Effector CD4-positive, alpha-beta T cell (primary cell): ENCODE data around the gene PCBP3.

Experiments used
- DNase-seq: peaks from one replicate; pipeline ENCODE4 v3.0.0-alpha.2; 2020

PCBP3 gene

DNA sequence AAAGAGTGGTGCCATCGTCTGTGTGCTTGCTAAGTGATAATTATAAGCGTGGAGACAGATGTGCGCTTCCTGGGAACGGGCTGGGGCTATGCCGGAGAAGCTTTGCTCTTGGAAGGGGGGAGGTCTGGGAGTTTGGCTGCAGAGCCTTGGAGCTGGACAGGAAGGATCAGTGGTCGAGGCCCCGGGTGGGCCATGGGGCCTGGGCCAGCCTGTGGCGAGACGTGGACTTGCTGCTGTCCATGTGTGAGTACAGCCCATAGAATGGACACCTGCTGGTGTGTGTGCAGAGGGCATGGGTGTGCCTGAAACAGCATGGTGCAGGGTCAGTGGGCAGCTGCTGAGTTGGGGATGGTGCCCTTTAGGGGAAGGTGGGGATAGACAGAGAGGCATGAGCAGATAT lies 121.3 kb downstream of the PCBP3 start:
- DNase-seq: no peak

DNA sequence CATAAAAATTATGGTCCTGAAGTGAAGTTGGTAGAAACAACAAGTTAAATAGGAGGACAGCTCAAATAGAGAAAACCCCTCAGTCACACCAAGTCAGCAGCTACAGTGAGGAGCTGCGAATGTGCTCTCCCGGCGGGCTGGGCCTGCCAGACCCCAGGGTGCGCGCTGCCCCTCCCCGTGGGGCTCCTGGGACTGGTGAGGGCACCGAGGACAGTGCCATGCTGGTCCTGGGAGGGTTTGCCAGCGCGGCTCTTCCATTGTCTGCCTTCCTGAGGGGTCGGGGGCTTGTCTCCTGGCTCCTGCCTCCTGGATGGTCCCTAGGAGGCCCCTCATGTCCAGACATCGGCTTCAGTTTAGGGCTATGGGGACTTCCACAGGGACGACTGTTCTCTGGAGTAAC lies 121.8 kb downstream of the PCBP3 start:
- no peak for DNase-seq

DNA sequence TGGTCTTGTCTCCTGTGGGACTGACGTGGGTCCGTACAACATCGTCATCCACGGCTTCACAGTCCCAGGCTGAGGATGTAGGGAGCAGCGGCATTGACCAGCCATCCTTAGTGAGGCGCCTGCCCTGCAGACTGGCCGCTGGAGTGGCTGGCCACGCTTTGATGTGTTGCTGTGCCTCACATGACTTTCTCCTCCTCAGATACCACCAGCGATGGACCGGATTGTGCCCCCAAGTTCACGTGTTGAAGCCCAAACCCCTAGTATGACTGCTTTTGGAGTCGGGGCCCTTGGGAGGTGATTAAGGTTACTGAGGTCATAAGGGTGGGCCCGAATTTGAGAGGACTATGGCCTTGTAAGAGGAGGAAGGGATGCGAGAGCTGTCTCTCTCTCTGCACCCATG lies 122.5 kb downstream of the PCBP3 start:
- no peak for DNase-seq

DNA sequence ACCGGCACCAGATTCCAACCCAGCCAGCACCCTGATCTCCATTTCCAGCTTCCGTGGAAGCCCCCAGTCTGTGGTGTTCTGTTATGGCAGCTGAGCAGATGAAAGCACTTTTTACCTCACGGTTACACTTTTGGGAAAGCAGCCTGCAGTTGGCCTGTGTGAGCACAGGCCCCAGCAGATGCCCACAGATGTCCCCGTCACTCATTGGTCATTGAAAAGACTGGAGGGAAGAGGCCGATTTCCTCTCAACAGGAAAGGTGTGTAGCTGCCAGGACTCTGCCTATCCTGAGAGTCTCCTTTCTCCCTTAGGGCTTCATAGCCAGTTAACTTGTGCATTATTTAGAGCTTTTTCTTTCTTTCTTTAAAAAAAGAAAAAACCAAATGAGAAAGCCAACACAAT lies 123.0 kb downstream of the PCBP3 start:
- DNase-seq: no peak

DNA sequence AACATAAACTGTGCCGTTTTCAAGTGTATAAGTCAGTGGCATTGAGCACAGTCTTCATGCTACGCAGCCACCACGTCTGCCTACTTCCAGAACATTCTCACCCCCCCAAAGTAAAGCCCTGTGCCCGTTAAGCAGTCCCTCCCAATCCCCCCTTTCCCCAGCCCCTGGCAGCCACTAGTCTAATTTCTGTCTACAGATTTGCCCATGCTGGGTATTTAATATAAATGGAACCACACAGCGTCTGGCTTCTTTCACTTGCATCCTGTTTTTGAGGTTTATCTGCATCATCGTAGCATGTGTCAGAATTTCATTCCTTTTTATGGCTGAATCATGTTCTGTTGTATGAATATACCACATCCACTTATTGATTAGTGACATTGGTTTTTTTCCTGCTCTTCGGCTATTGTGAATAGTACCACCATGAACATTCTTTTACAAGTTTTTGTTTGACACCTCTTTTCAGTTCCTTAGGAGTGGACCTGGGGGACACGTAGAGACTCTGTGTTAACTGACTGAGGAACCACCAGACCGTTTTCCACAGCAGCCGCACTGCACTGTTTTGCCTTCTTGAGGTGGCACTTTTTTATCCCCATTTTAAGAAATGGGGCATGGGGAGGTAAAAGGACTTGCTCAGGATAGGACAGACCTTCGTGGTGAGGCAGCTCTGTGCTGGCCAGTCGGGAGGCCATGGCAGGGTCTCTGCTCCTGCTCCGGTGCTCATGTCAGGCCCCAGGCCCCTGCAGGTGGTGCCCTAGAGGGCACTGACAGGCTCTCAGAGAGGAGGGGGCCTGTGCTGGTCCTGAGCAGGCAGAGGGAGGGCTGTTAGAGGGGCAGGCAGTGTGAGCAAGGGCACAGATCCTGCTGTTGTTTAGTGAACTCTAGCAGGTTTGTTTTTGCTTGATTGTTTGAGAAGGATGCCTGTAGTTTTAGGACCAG lies 123.8 kb downstream of the PCBP3 start:
- DNase-seq: peak; percentile 12

DNA sequence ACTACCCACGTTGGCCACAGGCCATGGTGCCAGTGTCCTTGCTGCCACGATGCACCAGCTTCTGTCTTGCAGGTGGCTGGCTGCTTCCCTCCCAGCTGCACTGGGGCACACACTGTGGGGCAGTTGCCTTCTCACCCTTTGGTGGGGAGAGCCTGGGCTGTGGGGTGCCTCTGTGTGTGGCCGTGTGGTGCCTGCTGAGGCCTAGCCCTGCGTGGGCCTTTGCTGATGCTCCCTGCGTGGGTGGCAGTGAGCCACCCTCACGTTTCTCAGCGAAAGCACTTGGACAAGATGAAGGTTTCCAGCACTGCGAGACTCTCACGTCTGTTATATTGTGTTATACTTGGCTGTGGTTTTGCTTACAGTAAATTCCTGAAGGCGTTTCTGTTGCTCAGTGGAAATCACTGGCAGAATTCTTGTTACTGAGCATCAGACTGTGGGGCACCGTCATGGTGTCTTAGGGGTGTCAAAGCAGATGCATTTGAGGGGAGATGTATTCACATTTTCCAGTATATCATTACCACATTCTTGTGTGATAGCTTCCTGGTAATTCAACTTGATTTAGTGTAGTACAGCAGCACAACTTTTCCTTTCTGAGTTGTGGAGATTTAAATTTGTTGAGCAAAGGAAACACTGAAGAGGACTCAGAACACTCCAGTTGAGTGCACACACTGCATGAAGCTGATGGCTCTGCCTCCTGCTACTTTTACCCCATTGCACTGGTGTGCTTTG lies 124.7 kb downstream of the PCBP3 start:
- DNase-seq: no peak

DNA sequence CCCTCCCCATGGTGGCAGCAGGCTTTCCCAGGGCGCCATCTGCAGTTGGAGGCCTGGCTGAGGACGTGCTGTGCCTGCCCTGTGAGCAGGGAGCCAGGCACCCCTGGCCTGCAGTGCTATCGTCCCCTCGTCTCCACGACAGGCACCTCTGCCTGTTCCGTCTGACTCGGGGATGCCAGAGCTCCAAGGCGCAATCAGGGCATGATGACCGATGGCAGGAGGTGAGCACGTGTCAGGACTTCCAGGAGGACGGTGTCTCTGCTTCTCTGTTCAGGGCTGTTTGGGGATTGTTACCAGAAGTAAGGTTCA lies 125.2 kb downstream of the PCBP3 start:
- no peak for DNase-seq

DNA sequence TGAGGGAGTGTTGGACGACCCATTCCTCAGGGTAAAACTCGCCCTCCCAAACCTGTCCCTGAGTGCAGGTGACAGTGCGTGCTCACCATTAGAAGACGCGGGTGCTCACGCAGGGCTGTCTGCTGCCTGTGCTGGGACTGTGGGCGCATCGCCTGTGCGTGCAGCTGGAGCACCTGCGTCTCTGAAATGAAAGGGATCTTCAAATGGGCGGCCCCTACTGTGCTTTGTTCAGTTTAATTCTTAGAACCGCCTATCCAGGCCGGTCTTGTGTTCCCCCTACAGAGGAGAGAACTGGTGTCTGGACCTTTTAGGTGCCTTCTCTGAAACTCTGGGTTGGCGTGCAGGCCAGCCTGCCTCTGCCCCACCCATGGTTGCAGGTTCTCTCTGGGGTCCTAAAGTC lies 125.8 kb downstream of the PCBP3 start:
- no peak for DNase-seq

DNA sequence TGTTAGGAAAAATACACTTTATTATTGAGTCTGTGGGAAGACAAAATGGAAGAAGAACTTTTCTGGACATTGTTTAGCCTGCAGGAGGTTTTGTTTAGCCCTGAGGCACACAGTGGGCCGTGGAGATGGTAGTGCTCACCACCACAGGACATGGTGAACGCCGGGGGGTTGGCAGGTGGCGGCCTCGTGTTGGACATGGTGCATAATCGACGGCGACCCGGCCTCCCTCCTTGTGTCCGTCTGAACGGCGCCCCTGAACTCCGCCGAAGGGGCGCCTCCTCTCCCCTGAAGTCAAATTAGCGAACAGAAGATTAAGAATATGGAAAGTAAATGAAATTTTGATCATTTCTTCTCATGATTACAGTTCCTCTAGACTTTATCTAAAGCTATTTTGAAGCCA lies 126.4 kb downstream of the PCBP3 start:
- DNase-seq: no peak

DNA sequence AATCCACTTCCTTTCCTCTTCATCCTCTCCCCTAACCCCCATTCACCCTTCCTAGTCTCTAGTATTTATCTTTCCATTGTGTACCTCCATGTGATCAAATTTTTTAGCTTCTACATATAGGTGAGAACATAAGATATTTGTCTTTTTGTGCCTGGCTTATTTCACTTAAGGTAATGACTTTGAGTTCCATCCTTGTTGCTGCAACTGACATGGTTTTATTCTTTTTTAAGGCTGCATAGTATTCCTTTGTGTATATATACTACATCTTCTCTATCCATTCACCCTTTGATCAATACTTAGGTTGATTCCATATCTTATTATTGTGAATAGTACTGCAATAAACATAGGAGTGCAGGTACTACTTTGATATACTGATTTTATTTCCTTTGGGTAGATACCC lies 128.7 kb downstream of the PCBP3 start:
- DNase-seq: no peak

DNA sequence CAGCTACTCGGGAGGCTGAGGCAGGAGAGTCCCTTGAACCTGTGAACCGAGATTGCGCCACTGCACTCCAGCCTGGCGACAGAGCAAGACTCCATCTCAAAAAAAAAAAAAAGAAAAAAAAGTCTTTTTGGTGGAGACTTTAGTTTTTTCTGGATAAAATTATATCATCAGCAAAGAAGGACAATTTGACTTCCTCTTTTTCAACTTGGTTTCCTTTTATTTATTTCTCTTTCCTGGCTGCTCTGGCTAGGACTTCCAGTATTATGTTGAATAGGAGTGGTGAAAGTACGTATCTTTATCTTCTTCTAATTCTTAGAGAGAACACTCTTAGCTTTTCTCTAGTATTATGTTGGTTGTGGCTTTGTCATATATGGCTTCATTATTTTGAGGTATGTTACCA lies 130.8 kb downstream of the PCBP3 start:
- DNase-seq: no peak

DNA sequence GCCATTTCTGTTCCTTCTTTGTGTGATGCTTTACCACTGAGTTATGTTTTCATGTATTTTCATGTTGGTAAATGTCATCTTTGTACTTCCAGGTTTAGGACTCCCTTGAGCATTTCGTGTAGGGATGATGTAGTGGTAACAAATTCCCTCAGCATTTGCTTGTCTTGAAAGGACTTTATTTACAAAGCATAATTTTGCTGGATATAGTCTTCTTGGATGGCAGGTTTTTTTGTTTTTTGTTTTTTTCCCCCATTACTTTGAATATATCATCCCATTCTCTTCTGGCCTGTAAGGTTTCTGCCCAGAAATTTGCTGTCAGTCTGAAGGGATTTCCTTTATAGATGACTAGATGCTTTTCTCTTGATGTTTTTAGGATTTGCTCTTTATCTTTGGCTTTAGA lies 133.4 kb downstream of the PCBP3 start:
- no peak for DNase-seq

DNA sequence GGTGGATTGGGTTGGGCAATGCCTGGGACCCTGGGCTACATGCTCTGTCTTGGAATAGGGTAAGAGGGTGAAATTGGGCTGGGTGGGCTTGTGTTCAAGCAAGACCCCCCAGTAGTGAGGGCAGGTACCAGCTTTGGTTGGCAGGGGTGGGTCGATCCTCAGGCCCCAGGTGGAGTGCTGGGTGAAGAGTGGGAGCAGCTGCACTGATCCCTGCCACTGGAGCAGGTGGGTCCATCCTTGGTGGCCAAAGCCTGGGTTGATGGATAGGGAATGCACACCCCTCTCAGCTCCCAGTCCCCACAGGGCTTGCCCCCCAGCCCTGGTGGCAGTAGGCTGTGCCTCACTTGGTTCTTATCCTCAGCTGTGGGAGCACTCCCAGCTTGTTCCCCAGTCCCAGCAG lies 135.2 kb downstream of the PCBP3 start:
- no peak for DNase-seq

DNA sequence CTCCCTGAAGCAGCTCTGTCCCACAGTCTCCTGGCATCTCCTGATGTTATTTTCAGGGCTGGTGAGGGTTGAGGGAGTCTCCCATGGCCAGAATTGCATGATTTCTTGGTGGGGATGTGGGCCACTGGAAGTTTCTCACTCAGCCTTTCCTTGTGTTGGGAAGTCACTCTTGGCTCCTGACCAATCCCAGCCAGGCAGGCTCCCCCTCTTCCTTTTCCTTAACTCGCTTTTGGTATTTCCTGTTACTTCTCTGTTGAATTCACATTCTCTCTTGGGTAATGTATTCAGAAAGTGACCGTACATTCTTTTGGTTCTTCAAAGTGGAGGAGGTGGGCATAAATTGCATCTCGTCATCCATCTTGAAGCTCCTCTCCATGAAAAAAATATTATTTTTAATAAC lies 135.7 kb downstream of the PCBP3 start:
- no peak for DNase-seq

DNA sequence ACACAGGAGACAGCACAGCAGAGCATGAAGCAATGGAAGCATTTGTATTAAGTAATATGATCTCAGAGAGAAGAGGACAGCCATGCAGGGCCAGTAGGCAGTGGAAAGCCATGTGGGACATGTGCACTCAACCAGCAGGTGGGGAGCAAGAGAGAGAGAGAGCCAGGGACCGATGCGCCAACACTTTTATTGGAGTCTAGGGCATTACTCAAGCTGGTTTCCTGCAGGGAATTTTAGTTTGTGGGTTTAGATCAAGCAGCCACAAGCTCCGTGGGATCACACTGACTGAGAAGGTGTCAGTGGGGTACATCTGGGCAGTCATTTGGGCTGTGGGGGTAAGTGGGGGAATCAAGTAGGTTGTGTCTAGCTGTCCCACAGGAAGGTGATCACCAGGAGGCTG lies 137.1 kb downstream of the PCBP3 start:
- no peak for DNase-seq

DNA sequence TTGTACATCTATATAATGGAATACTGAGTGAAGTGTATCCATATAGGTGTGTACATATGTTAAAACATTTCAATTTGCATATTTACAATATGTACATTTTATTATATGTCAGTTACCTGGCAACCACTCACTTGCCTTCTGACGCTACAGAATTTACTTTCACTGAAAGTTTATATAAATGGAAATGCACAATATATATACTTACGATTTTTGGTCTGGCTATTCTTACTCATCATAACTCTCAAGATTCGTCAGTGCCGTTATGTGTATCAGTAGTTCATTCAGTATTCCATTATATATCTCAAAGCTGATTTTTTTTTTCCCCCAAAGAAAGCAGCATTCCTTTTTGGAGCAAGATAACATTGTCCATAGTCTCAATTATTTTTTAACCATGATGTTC lies 138.2 kb downstream of the PCBP3 start:
- DNase-seq: no peak

DNA sequence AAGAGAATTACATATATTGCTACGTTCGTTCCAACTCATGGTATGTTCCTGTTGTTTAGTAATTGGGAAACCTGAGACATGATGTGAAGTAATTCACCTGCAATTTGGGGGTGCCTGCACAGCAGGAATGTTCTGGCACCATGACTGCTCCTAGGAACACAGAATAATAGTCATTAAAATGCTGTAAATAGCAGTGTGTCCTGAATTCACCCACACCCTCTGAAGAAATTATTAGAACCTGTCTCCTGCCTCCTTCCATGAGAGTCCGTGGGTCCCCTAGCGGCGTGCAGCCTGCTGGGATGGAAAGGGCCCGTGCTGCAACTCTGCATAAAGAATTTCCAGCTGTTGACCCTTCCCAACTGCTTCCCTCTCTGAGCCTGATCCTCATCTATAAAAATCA lies 143.1 kb downstream of the PCBP3 start:
- no peak for DNase-seq

DNA sequence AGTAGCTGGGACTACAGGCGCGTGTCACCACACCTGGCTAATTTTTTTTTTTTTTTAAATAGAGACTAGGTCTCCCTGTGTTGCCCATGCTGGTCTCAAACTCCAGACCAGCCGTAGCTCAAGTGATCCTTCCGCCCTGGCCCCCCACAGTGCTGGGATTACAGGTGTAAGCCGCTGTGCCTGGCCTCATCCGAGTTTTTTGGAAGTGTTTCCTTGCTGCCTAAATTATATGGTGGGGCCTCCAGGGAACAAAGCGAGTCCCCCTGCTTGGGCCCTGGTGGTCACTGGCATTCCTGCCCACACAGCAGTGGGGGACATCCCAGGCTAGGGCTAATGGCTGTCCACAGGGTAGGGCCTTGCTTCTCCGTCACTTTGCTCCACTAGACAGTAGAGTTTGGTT lies 143.8 kb downstream of the PCBP3 start:
- no peak for DNase-seq

DNA sequence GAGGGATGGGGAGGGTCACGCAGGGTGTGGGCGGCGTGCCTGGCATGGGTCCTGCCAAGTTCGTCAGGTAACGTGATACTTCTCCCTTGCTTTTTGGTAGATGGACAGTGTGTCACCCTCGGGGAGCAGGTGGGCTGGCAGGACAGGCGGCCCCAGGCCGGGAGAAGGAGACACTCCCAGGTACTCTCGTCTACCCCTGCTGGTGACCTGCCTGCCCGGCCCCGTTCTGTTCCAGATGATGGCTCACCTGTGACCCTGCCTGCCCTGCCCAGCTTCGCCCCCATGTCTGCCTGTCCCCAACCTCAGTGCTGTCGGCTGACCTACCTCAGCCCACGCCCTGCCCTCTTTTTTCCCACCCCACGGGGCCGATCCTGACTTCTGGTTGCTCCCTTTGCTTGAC lies 144.7 kb downstream of the PCBP3 start:
- DNase-seq: no peak

DNA sequence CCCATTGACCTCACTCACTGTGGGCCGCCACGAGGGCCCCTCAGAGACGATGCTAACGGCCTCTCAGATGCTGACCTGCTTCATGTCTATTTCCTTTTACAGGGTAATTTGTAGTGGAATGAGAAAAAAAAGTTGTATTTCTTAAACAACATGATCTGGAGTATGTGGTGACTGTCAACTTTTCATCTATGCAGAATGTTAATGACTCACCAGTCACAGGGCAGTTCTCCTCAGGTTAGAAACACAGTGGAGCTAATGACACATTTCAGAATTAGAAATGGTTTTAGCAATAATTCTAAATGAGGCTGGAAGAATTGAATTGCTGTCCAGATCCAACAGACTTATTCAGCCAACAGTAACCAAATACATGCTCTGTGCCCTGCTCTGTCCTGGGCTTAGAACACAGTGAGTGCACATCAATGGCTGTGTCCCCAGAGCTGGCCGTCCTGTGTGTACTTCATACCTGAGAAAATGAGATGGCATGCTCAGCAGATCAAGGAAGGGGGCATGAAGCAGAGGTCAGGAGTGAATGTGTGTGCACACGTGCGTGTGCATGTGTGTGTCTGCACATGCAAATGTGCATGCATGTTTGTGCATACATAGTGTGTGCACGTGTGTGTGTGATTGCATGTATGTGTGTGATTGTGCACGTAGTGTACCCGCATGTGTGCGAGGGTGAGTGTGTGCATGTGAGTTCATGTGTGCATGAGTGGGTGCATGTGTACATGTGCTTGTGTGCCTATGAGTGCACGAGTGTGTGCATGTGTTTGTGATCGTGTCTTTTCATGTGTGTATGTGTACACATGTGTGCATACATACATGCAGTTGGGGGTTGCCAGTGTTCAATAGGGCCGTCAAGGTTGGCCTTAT lies 145.3 kb downstream of the PCBP3 start:
- DNase-seq: no peak

DNA sequence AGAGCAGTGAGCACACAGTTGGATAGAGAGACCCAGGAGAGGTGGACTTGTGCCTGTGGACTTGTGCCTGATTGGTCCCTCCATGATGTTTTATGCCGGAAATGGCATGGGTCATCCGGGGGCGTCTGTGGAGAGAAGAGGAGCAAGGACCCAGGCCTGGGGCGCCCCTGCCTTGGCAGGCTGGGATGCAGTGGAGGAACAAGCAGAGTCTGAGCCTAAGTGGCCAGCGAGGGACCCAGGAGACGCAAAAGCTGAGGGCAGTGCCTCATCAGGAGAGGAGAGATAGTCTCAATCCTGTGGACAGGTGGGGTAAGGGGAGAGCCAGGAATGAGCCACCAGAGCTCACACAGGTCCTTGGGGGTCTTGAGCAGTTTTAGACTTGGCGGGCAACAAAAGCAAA lies 146.9 kb downstream of the PCBP3 start:
- DNase-seq: no peak

DNA sequence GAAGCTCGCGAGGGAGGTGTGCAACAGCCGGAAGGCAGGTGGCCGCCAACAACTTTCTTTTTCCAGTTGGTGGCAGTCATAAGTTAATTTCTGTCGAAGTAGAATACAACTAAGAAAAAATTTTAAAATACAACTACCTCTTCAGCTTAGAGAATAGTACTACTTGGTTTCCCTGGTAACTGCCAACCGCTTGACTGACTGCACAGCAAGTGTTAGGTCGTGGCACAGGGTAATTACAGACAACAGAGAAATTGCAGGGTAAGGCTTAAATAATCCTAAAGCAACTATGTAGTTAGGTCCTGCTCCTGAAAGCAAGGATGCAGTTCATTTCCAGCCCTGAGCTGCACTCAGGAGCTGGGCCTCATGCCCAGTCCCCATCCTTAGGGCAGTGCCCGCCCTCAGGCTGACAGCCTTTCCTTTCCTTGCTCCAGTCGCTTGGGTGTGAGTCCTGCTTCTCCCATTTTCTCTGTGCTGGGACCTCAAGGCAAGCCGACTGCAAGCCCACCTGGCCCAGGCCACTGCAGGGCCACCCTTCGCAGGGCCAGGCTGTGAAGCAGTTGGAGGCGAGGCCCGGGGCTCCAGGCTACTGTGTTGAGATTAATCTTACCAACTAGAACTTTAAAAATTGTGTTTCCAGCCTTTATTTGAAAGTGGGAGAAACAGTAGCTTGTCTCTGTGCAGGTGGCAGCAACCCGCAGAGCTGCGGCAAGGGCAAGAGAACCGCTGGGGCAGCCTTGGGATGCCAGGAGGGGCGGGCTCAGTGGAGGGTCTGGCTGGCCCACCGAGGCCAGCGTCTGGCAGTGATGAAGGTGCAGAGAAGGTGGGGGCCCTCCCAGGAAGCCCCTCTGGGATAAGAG lies 148.3 kb downstream of the PCBP3 start:
- no peak for DNase-seq
